GM21367 (cell line): ENCODE results near the gene CALB2.

Experiments
- ATAC-seq: cut with Tn5 transposase; IDR thresholded peaks from one replicate; pipeline ENCODE4 v1.9.1; 2021; ENCODE audit not compliant: unreplicated experiment

CALB2 gene

GRCh38 chr16:71384073-71384724, 25.7 kb downstream of the CALB2 start:
- no peak for ATAC-seq

GRCh38 chr16:71387045-71387871, 28.7 kb downstream of the CALB2 start:
- ATAC-seq: no peak

GRCh38 chr16:71389330-71389729, 30.8 kb downstream of the CALB2 start:
- no peak for ATAC-seq

GRCh38 chr16:71396594-71396993, 38.1 kb downstream of the CALB2 start:
- ATAC-seq: no peak

GRCh38 chr16:71399801-71400563, 41.5 kb downstream of the CALB2 start:
- no peak for ATAC-seq

- no peak for ATAC-seq
Measured at GRCh38 chr16:71402007-71402406, 43.5 kb downstream of the CALB2 start.

- ATAC-seq: no peak
Measured at GRCh38 chr16:71402674-71403073, 44.2 kb downstream of the CALB2 start.

- no peak for ATAC-seq
Measured at GRCh38 chr16:71404364-71404763, 45.8 kb downstream of the CALB2 start.

GRCh38 chr16:71406316-71406715, 47.8 kb downstream of the CALB2 start:
- ATAC-seq: no peak

GRCh38 chr16:71406724-71407123, 48.2 kb downstream of the CALB2 start:
- no peak for ATAC-seq

- ATAC-seq: no peak
Measured at GRCh38 chr16:71407731-71408130, 49.2 kb downstream of the CALB2 start.

GRCh38 chr16:71408536-71408935, 50.0 kb downstream of the CALB2 start:
- no peak for ATAC-seq

GRCh38 chr16:71409011-71409775, 50.7 kb downstream of the CALB2 start:
- no peak for ATAC-seq

GRCh38 chr16:71410146-71410545, 51.6 kb downstream of the CALB2 start:
- ATAC-seq: no peak

- no peak for ATAC-seq
Measured at GRCh38 chr16:71412270-71413160, 54.0 kb downstream of the CALB2 start.

GRCh38 chr16:71413341-71413740, 54.8 kb downstream of the CALB2 start:
- no peak for ATAC-seq

GRCh38 chr16:71414038-71414437, 55.5 kb downstream of the CALB2 start:
- no peak for ATAC-seq

- ATAC-seq: no peak
Measured at GRCh38 chr16:71421911-71422310, 63.4 kb downstream of the CALB2 start.

- ATAC-seq: no peak
Measured at GRCh38 chr16:71423016-71423415, 64.5 kb downstream of the CALB2 start.

- no peak for ATAC-seq
Measured at GRCh38 chr16:71423865-71424264, 65.3 kb downstream of the CALB2 start.
